ENCODE measurements around the gene NTRK3.

The NTRK3 gene

DNA sequence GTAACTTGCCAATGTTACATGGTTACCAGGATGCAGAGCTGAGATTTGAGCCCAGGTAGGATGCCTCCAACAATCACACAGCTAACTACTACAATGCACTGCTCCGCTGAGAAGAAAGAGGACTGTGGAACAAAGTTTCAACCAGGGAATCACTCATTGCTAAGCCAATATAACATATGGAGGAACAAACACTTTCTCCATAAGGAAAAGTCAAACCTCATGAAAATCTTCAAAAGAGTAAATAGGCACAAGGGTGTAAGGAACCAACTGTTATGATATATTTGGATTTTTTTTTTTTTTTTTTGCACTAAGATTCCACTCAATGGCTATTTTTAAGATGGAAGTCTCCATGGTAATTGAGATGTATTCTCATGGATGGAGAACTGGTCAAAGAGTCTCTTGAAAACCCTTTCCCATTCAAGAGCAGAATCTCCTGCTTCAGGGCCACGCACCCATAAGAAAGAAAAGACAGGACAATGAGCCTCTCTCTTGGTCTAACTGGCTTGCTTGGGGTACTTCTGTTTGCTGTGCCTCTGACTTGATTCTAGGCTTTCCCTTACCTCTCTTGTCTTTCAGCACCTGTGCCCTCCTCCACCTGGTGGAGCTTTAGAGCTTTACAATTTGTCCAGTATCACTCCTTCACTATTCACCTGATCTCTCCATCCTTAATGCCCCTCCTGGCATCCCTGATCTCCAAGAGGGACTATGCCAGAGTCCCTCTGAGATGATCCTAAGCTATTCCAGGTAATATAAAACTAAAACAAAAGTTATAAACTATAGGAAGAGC lies 252.8 kb downstream of the NTRK3 start:
- H3K4me3 ChIP-seq (ENCODE audit: low read depth, low read length), result no peak overlapping the region
- TF ChIP-seq, protein P1, sequence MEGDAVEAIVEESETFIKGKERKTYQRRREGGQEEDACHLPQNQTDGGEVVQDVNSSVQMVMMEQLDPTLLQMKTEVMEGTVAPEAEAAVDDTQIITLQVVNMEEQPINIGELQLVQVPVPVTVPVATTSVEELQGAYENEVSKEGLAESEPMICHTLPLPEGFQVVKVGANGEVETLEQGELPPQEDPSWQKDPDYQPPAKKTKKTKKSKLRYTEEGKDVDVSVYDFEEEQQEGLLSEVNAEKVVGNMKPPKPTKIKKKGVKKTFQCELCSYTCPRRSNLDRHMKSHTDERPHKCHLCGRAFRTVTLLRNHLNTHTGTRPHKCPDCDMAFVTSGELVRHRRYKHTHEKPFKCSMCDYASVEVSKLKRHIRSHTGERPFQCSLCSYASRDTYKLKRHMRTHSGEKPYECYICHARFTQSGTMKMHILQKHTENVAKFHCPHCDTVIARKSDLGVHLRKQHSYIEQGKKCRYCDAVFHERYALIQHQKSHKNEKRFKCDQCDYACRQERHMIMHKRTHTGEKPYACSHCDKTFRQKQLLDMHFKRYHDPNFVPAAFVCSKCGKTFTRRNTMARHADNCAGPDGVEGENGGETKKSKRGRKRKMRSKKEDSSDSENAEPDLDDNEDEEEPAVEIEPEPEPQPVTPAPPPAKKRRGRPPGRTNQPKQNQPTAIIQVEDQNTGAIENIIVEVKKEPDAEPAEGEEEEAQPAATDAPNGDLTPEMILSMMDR (IDR thresholded peaks at IDR 0.05; ENCODE audit: borderline replicate concordance, insufficient read depth, low read depth, low read length), result no peak

DNA sequence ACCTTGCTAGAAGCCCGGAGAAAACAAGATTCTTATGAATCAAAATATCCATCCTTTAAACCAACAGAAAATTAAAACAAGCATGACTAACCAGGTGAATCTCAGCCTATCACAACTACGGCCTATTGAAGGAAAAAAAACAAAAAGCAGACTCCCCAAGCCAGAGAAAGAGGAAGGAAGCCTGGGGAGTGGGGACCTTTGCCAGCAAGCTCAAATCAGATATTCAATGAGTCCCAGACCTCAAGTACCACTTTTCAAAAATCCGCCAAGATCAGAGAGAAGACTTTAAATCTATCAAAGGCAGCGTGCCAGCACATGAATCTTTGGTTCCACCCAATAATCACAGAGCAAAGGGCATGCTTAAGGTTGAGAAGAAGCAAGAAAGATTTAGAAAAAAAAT lies 253.8 kb downstream of the NTRK3 start:
- H3K4me3 ChIP-seq (ENCODE audit: low read depth, low read length), result no peak overlapping the region
- TF ChIP-seq, protein P1 (IDR thresholded peaks at IDR 0.05; ENCODE audit: borderline replicate concordance, insufficient read depth, low read depth, low read length), result no peak

DNA sequence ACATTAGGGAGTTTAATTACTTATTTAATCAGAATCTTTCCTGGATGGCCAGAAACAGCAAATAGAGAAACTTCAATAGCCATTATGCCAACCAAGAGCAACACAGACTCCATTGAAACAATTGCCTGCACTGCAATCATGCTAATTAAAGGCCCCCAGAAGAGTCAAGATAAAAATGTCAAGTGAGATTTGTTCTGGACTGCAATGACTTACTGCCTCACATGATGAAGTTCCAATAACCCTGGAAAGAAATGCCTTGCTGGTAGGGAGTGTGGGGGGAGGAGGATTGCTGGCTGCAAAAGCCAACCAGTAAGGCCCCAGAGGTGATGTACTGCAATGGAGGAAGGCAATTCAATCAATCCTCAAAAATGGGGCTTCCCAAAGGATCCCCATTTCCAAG lies 257.9 kb downstream of the NTRK3 start:
- no peak overlapping the region for H3K4me3 ChIP-seq (ENCODE audit: low read depth, low read length)
- TF ChIP-seq, protein P1 (IDR thresholded peaks at IDR 0.05; ENCODE audit: borderline replicate concordance, insufficient read depth, low read depth, low read length), result no peak

DNA sequence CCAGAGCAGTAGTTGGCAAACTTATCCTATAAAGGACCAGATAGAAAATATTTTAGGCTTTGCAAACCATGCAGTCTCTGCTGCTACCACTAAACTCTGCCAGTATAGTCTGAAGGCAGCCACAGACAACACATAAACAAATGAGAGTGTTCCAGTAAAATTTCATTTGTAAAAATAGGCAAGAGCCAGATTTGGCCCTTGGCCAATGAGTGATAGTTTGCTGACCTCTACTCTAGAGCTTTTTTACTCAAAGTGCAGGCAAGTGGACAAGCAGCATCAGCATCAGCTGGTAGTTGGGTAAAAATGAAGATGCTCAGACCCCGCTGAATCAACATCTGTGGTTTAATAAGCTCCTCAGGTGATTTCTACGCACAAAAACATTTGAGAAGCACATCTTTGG lies 269.8 kb downstream of the NTRK3 start:
- H3K4me3 ChIP-seq (ENCODE audit: low read depth, low read length), result no peak overlapping the region
- TF ChIP-seq, protein P1 (IDR thresholded peaks at IDR 0.05; ENCODE audit: borderline replicate concordance, insufficient read depth, low read depth, low read length), result no peak

DNA sequence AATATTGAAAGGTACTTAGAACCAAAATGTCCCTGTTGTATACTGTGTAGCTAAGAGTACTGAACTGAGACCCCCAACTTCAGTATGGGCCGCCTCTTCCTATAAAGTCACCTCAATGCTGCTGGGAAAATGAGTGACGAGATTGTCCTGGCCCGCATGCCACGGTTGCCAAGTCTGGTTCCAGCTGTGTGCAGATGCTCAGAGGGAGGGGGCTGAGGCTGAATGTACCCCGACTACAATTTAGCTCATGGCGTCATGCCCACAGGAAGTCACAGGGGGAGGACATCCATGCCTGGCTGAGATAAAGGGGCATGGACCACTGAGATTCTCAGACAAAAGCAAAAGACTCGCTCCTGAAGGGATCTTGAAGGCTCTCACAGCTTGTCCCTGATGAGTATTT lies 271.1 kb downstream of the NTRK3 start:
- TF ChIP-seq, protein P1 (IDR thresholded peaks at IDR 0.05; ENCODE audit: borderline replicate concordance, insufficient read depth, low read depth, low read length), result no peak
- no peak overlapping the region for H3K4me3 ChIP-seq (ENCODE audit: low read depth, low read length)

DNA sequence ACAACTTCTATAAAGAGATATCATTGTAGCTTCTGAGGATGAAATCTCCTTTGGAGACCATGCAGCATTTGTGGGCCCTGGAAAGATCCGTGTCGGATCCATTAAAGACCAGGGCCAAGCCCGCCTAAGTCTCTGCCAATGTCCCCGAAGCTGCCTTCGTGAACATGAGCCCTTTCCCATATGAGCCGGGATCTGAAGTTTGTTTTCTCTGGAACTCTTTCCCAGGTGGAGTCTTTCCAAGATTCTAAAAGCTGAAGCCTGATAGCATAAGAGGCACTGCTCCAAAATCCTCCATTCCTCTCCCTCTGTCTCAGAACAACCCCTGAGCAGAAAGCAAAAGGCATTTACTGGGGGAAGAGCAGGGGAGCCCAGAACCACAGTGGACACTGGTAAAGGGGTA lies 274.6 kb downstream of the NTRK3 start:
- TF ChIP-seq, protein P1 (IDR thresholded peaks at IDR 0.05; ENCODE audit: borderline replicate concordance, insufficient read depth, low read depth, low read length), result no peak

DNA sequence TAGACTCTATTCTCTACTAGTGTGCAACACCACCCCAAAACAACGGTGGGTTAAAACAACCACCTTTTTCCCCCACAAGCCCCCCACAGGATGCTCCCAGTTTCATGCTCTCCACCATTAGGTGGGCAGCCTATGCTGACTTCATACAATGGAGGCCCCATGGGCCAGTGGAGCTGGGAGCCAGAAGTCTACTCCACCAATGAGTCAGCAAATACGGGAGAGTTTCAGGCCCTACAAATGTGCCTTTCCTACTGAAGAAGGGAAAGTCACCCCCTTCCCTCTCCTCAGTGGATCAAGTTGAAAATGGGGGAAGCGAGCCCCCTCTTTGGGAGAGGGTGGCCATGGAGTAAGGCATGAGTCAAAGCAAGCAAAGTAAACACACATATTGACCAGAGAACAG lies 278.6 kb downstream of the NTRK3 start:
- TF ChIP-seq, protein P1 (IDR thresholded peaks at IDR 0.05; ENCODE audit: borderline replicate concordance, insufficient read depth, low read depth, low read length), result no peak
- no peak overlapping the region for H3K4me3 ChIP-seq (ENCODE audit: low read depth, low read length)

More for the DNA sequence above, 274.6 kb downstream of the NTRK3 start:
- no peak overlapping the region for H3K4me3 ChIP-seq (ENCODE audit: low read depth, low read length)
